ENCODE data around the gene SERPINB7.

Gene SERPINB7

DNA sequence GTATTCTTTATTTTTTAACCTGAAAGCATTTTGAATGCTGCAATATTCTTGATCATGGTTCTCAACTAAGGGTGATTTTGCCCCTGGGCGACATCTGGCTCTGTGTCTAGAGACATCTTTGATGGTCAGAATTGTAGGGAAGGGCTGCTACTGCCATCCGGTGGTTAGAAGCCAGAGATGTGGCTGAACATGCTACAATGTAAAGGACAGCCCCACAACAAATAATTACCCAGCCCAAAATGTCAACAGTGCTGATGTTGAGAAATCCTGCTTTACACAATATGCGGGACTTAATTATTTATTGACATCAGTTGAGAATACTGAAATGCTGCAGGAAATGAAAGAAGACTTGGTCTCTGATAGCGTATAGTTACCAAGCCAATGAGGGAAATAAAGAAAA, 74.8 kb downstream of the SERPINB7 start:
- no peak overlapping the region for H2AFZ ChIP-seq (ENCODE audit: low read depth, low read length, severe bottlenecking)
- TF ChIP-seq EZH2phosphoT487 (conservative IDR thresholded peaks at IDR 0.05; ENCODE audit: low read length) (no peak), CTCF (IDR thresholded peaks at IDR 0.05; ENCODE audit: insufficient read depth, low read length, poor library complexity, severe bottlenecking) (no peak)

GRCh38 chr18:63850636-63851035, 75.4 kb downstream of the SERPINB7 start:
- H3K4me2 ChIP-seq (ENCODE audit: low read depth, low read length, poor library complexity, severe bottlenecking) = no peak overlapping the region
- H3F3A ChIP-seq (ENCODE audit: insufficient read depth) = no peaks in the 10 kb centered on the region
- H3K27me3 ChIP-seq (ENCODE audit: low read length) = no peaks in the 10 kb centered on the region
- no peaks in the 10 kb centered on the region for H3K79me2 ChIP-seq (ENCODE audit: insufficient read depth, low read length)
- no peaks in the 10 kb centered on the region for H3K9me2 ChIP-seq (replicated peaks; ENCODE audit: insufficient read depth, low read length)
- no peaks in the 10 kb centered on the region for H3K36me3 ChIP-seq (ENCODE audit: low read length)
- no peaks in the 10 kb centered on the region for H3K9me3 ChIP-seq (ENCODE audit: insufficient read depth, low read length)
- no peak overlapping the region for H3K9ac ChIP-seq (ENCODE audit: low read length)
- H3K4me3 ChIP-seq (ENCODE audit: insufficient read depth, low read length, poor library complexity, severe bottlenecking) = no peak overlapping the region
- H3K27ac ChIP-seq (ENCODE audit: low read depth, low read length) = no peak overlapping the region
- no peak overlapping the region for H2AFZ ChIP-seq (ENCODE audit: low read depth, low read length, severe bottlenecking)
- TF ChIP-seq CTCF (IDR thresholded peaks at IDR 0.05; ENCODE audit: insufficient read depth, low read length, poor library complexity, severe bottlenecking) (no peak), EZH2phosphoT487 (conservative IDR thresholded peaks at IDR 0.05; ENCODE audit: low read length) (no peak)
- H4K20me1 ChIP-seq (ENCODE audit: low read depth, low read length) = no peaks in the 10 kb centered on the region

More for the DNA sequence above, 74.8 kb downstream of the SERPINB7 start:
- Histone ChIP-seq H3K79me2 (ENCODE audit: insufficient read depth, low read length) (no peaks in the 10 kb centered on the region), H3K9ac (ENCODE audit: low read length) (no peak overlapping the region), H3K9me2 (replicated peaks; ENCODE audit: insufficient read depth, low read length) (no peaks in the 10 kb centered on the region), H3K9me3 (ENCODE audit: insufficient read depth, low read length) (no peaks in the 10 kb centered on the region), H3K36me3 (ENCODE audit: low read length) (no peaks in the 10 kb centered on the region), H3K4me3 (ENCODE audit: insufficient read depth, low read length, poor library complexity, severe bottlenecking) (no peak overlapping the region), H3K27me3 (ENCODE audit: low read length) (no peaks in the 10 kb centered on the region), H3F3A (ENCODE audit: insufficient read depth) (no peaks in the 10 kb centered on the region), H4K20me1 (ENCODE audit: low read depth, low read length) (no peaks in the 10 kb centered on the region), H3K4me2 (ENCODE audit: low read depth, low read length, poor library complexity, severe bottlenecking) (no peak overlapping the region), H3K27ac (ENCODE audit: low read depth, low read length) (no peak overlapping the region)
